ENCODE data around the gene ERFE. TPM values are rescaled to one million over a fixed set of nuclear protein-coding genes. Genes with fewer than 3 reads are reported as not detected.

Gene ERFE
- total RNA-seq, 1 donor from 2014 or later = not detected

DNA sequence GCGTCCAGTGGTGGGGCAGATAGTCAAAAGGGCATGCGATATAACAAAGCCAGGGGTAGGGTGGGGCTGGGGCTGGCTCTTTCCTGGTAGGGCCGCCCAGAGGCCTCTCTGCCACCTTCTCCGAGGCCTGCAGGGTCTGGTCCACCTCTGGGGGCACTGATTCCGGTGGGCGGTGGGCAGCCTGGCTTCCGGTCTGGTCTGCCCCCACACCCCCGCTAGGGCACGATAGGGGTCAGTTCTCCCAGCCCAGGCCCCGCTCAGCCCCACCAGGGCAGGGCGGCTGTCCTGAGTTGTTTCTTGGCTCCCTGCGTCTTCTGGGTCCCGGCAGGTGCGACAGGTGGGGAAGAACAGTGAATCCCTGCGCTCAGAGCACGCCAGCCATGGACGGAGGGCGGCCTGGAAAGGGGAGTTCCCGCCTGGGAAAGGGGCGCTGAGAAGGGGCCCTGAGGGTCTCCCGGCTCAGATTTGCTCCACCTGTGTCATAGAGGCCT lies 707 bp upstream of the ERFE start:
- H3K4me2 ChIP-seq = peak overlapping the region; percentile 70
- H3F3A ChIP-seq (ENCODE audit: low read depth) = peaks cover 12% of the 10 kb centered on the region
- H3K36me3 Mint-ChIP-seq = no peaks in the 10 kb centered on the region
- no peaks in the 10 kb centered on the region for H3K79me2 ChIP-seq (ENCODE audit: low read depth)
- H3K4me3 Mint-ChIP-seq = peak overlapping the region; percentile 30
- H3K27ac ChIP-seq = no peak overlapping the region
- H3K4me3 ChIP-seq = peak overlapping the region; percentile 31
- no peak for DNase-seq (ENCODE audit: low spot score)
- H3K27me3 ChIP-seq = peaks cover 65% of the 10 kb centered on the region
- H3K9me3 Mint-ChIP-seq = peaks cover 3% of the 10 kb centered on the region
- no peak overlapping the region for H2AFZ ChIP-seq (replicated peaks)
- TF ChIP-seq CTCF (IDR thresholded peaks at IDR 0.05) = no peak
- no peak for TF ChIP-seq EZH2phosphoT487 (IDR thresholded peaks at IDR 0.05)
- no peak for TF ChIP-seq EZH2 (IDR thresholded peaks at IDR 0.05)
- no peaks in the 10 kb centered on the region for H3K36me3 ChIP-seq
- H3K27ac Mint-ChIP-seq = no peak overlapping the region
- H3K4me1 ChIP-seq = peaks cover 11% of the 10 kb centered on the region
- no peaks in the 10 kb centered on the region for H3K9me3 ChIP-seq (ENCODE audit: low read depth)
- H4K20me1 ChIP-seq (ENCODE audit: low read depth) = peaks cover 27% of the 10 kb centered on the region
- H3K27me3 Mint-ChIP-seq (ENCODE audit: insufficient read depth, low read depth) = peaks cover 27% of the 10 kb centered on the region
- peaks cover 21% of the 10 kb centered on the region for H3K4me1 Mint-ChIP-seq
- H3K9ac ChIP-seq = no peak overlapping the region

DNA sequence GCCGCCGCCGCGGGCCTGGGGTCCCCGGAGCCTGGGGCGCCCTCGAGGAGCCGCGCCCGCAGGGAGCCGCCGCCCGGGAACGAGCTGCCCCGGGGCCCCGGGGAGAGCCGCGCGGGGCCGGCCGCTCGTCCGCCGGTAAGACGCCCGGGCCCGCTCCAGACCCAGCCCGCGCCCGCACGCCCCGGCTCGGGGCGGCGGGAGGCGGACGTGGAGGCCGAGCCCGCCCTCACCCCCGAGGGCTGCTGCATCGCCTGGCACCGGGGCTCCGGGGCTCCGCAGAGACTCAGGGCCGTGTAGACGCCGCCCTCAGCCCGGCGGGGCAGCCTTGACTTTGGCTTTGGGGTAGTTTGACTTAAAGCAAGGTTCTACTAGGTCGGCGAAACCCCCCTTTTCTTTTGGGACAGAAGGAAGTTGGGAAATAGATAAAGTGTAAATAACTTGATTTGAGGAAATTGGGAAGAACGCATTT lies 335 bp downstream of the ERFE start:
- Histone ChIP-seq H3K9ac (no peak overlapping the region), H3F3A (ENCODE audit: low read depth) (peaks cover 12% of the 10 kb centered on the region), H3K27me3 (peaks cover 75% of the 10 kb centered on the region), H3K36me3 (no peaks in the 10 kb centered on the region), H3K4me1 (peaks cover 11% of the 10 kb centered on the region), H3K4me2 (peak overlapping the region; percentile 81), H4K20me1 (ENCODE audit: low read depth) (peaks cover 30% of the 10 kb centered on the region), H2AFZ (replicated peaks) (no peak overlapping the region), H3K79me2 (ENCODE audit: low read depth) (no peaks in the 10 kb centered on the region), H3K27ac (no peak overlapping the region), H3K4me3 (peak overlapping the region; percentile 44), H3K9me3 (ENCODE audit: low read depth) (no peaks in the 10 kb centered on the region)
- TF ChIP-seq EZH2phosphoT487 (IDR thresholded peaks at IDR 0.05) (no peak), EZH2 (IDR thresholded peaks at IDR 0.05) (peak; percentile 70)
- Mint-ChIP-seq H3K27me3 (ENCODE audit: insufficient read depth, low read depth) (peaks cover 26% of the 10 kb centered on the region), H3K4me3 (peak overlapping the region; percentile 83), H3K9me3 (peaks cover under 1% of the 10 kb centered on the region), H3K27ac (no peak overlapping the region), H3K4me1 (peaks cover 19% of the 10 kb centered on the region), H3K36me3 (no peaks in the 10 kb centered on the region)
- DNase-seq (ENCODE audit: low spot score) = peak; percentile 48

DNA sequence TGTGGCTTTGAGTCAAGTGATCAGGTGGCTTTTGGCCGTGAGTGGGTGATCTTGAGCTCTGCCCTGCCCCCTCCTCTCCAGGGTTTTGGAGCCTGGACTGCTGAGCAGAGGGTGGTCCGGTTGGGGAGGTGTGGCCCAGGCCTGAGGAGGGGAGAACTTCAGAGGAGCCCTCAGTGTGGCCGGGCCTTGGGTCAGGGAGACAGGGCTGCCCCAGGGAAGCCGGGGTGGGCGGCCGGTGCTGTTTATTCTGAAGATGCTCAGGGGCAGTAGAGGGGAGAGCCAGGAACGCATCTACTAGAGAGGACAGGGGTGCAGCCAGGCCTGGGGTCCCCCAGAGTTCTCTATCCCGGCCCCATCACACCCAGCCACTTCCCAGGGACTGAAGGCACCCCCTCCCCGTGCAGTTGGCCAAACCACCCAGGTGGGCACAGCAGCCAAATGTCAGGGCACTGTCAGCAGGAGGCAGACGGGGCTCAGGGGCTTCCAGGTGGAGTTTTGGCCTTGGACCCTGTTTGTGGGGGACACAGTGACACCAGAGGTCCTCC lies 963 bp downstream of the ERFE start:
- peak overlapping the region; percentile 44 for H3K4me3 ChIP-seq
- TF ChIP-seq EZH2phosphoT487 (IDR thresholded peaks at IDR 0.05) (no peak), EZH2 (IDR thresholded peaks at IDR 0.05) (no peak), CTCF (IDR thresholded peaks at IDR 0.05) (no peak)
- no peak overlapping the region for H3K27ac Mint-ChIP-seq
- H3K4me3 Mint-ChIP-seq = peak overlapping the region; percentile 83
- H3K79me2 ChIP-seq (ENCODE audit: low read depth) = no peaks in the 10 kb centered on the region
- H3K4me1 ChIP-seq = peaks cover 11% of the 10 kb centered on the region
- no peak for DNase-seq (ENCODE audit: low spot score)
- H3K27me3 Mint-ChIP-seq (ENCODE audit: insufficient read depth, low read depth) = peaks cover 29% of the 10 kb centered on the region
- H3K27ac ChIP-seq = no peak overlapping the region
- H4K20me1 ChIP-seq (ENCODE audit: low read depth) = peaks cover 30% of the 10 kb centered on the region
- peaks cover 82% of the 10 kb centered on the region for H3K27me3 ChIP-seq
- no peak overlapping the region for H2AFZ ChIP-seq (replicated peaks)
- H3F3A ChIP-seq (ENCODE audit: low read depth) = peaks cover 12% of the 10 kb centered on the region
- no peak overlapping the region for H3K9ac ChIP-seq
- H3K36me3 ChIP-seq = no peaks in the 10 kb centered on the region
- peaks cover 16% of the 10 kb centered on the region for H3K4me1 Mint-ChIP-seq
- peak overlapping the region; percentile 81 for H3K4me2 ChIP-seq
- peaks cover under 1% of the 10 kb centered on the region for H3K36me3 Mint-ChIP-seq
- peaks cover under 1% of the 10 kb centered on the region for H3K9me3 Mint-ChIP-seq
- H3K9me3 ChIP-seq (ENCODE audit: low read depth) = no peaks in the 10 kb centered on the region
